Osteoblast (primary cell): Measurements from ENCODE around the gene DDC. TPM values are rescaled to one million over a fixed set of nuclear protein-coding genes. Genes with fewer than 3 reads are reported as not detected.

Experiments
- DNase-seq: peaks from one replicate; pipeline ENCODE4 v3.0.0; 2011; ENCODE audit warnings: low spot score, mixed read lengths; ENCODE audit not compliant: insufficient read length; ENCODE audit errors: missing footprints
- H2AFZ ChIP-seq: 2 replicates; pipeline ENCODE4 v1.6.0; 2011; ENCODE audit warnings: mild to moderate bottlenecking, low read length
- H3K27ac ChIP-seq: 2 replicates; pipeline ENCODE4 v1.5.1; 2011; ENCODE audit warnings: mild to moderate bottlenecking, low read depth, low read length, moderate library complexity
- H3K27me3 ChIP-seq: 2 replicates; pipeline ENCODE4 v1.6.0; 2012; ENCODE audit warnings: mild to moderate bottlenecking, control low read depth, inconsistent platforms, low read length, moderate library complexity; ENCODE audit not compliant: insufficient read depth
- H3K36me3 ChIP-seq: 2 replicates; pipeline ENCODE4 v1.5.1; 2011; ENCODE audit warnings: mild to moderate bottlenecking, low read length, control low read depth, moderate library complexity; ENCODE audit not compliant: insufficient read depth
- H3K4me1 ChIP-seq: 2 replicates; pipeline ENCODE4 v1.5.1; 2011; ENCODE audit warnings: mild to moderate bottlenecking, low read length, control low read depth, moderate library complexity; ENCODE audit not compliant: insufficient read depth
- H3K4me2 ChIP-seq: 2 replicates; pipeline ENCODE4 v1.6.0; 2011; ENCODE audit warnings: mild to moderate bottlenecking, low read length; ENCODE audit not compliant: insufficient read depth
- H3K4me3 ChIP-seq: fragments of 200-600 bp; sonication (generic); 3 replicates; pipeline ENCODE4 v1.5.1; 2012; ENCODE audit warnings: mild to moderate bottlenecking, low read length, inconsistent platforms; ENCODE audit not compliant: insufficient read depth
- H3K79me2 ChIP-seq: 2 replicates; pipeline ENCODE4 v1.6.0; 2012; ENCODE audit warnings: mild to moderate bottlenecking, low read length, control low read depth, inconsistent platforms; ENCODE audit not compliant: insufficient read depth
- H3K9me3 ChIP-seq: 2 replicates; pipeline ENCODE4 v1.5.1; 2011; ENCODE audit warnings: low read depth, low read length, control low read depth
- H4K20me1 ChIP-seq: 2 replicates; pipeline ENCODE4 v1.6.0; 2012; ENCODE audit warnings: mild to moderate bottlenecking, low read length, control low read depth; ENCODE audit not compliant: insufficient read depth
- total RNA-seq: library from RNA; depleted of rRNA; stranded (reverse); fragments of >200 nt; gene quantifications from 2 replicates; pipeline ENCODE4 v1.2.3, GENCODE V29; 2012
- TF ChIP-seq, protein P1 (sequence below): IDR thresholded peaks from 2 replicates; pipeline ENCODE4 v1.5.1; 2011; ENCODE audit warnings: mild to moderate bottlenecking, low read depth, low read length, moderate library complexity; ENCODE audit errors: extremely low read depth

Gene DDC
- total RNA-seq, 1 donor, result not detected

DNA sequence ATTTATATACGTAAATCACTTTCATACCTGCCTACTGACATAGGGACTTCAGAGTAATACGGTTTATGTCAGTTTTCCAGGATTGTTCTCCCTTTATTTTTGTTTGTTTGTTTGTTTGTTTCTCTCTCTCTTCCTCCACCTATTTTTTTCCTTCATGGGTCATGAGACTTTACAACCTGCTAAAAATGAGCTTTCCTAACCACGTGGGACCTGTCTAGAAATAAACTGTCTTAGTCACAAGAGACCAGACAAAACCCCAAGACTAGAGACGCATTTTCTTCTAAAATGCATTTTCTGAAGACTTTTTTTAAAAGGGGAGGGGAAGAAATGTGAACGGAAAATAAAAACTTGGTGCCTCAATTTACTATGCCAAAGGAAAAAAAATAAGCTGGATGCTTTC is 74.0 kb downstream of the DDC start:
- H3K4me2 ChIP-seq, result no peak overlapping the region
- H4K20me1 ChIP-seq, result no peaks in the 10 kb centered on the region
- H3K4me3 ChIP-seq, result no peak overlapping the region
- DNase-seq, result no peak
- no peak overlapping the region for H3K27ac ChIP-seq
- H3K36me3 ChIP-seq, result no peaks in the 10 kb centered on the region
- no peaks in the 10 kb centered on the region for H3K27me3 ChIP-seq
- TF ChIP-seq, protein P1, sequence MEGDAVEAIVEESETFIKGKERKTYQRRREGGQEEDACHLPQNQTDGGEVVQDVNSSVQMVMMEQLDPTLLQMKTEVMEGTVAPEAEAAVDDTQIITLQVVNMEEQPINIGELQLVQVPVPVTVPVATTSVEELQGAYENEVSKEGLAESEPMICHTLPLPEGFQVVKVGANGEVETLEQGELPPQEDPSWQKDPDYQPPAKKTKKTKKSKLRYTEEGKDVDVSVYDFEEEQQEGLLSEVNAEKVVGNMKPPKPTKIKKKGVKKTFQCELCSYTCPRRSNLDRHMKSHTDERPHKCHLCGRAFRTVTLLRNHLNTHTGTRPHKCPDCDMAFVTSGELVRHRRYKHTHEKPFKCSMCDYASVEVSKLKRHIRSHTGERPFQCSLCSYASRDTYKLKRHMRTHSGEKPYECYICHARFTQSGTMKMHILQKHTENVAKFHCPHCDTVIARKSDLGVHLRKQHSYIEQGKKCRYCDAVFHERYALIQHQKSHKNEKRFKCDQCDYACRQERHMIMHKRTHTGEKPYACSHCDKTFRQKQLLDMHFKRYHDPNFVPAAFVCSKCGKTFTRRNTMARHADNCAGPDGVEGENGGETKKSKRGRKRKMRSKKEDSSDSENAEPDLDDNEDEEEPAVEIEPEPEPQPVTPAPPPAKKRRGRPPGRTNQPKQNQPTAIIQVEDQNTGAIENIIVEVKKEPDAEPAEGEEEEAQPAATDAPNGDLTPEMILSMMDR, result no peak
- H3K4me1 ChIP-seq, result no peaks in the 10 kb centered on the region
- H3K9me3 ChIP-seq, result no peaks in the 10 kb centered on the region
- no peaks in the 10 kb centered on the region for H3K79me2 ChIP-seq
- no peak overlapping the region for H2AFZ ChIP-seq

- DNase-seq, result no peak
- H3K27ac ChIP-seq, result no peak overlapping the region
- no peaks in the 10 kb centered on the region for H4K20me1 ChIP-seq
- H3K4me2 ChIP-seq, result no peak overlapping the region
- H3K79me2 ChIP-seq, result no peaks in the 10 kb centered on the region
- H2AFZ ChIP-seq, result no peak overlapping the region
- H3K4me3 ChIP-seq, result no peak overlapping the region
- no peaks in the 10 kb centered on the region for H3K27me3 ChIP-seq
- TF ChIP-seq, protein P1, result no peak
- no peaks in the 10 kb centered on the region for H3K9me3 ChIP-seq
- H3K4me1 ChIP-seq, result no peaks in the 10 kb centered on the region
- no peaks in the 10 kb centered on the region for H3K36me3 ChIP-seq
Measured at GRCh38 chr7:50488379-50488778, 76.8 kb downstream of the DDC start.

GRCh38 chr7:50486512-50486911 is 78.7 kb downstream of the DDC start:
- Histone ChIP-seq H3K27ac (no peak overlapping the region), H3K9me3 (no peaks in the 10 kb centered on the region), H3K4me3 (no peak overlapping the region), H3K79me2 (no peaks in the 10 kb centered on the region), H3K4me1 (no peaks in the 10 kb centered on the region), H4K20me1 (no peaks in the 10 kb centered on the region), H2AFZ (no peak overlapping the region), H3K4me2 (no peak overlapping the region), H3K27me3 (no peaks in the 10 kb centered on the region), H3K36me3 (no peaks in the 10 kb centered on the region)
- DNase-seq, result no peak
- TF ChIP-seq, protein P1, result no peak

GRCh38 chr7:50481867-50482266 is 83.3 kb downstream of the DDC start:
- H3K4me1 ChIP-seq, result no peaks in the 10 kb centered on the region
- H4K20me1 ChIP-seq, result no peaks in the 10 kb centered on the region
- no peak for DNase-seq
- no peak overlapping the region for H3K27ac ChIP-seq
- TF ChIP-seq, protein P1, result no peak
- H3K79me2 ChIP-seq, result no peaks in the 10 kb centered on the region
- peaks cover 5% of the 10 kb centered on the region for H3K27me3 ChIP-seq
- H3K4me3 ChIP-seq, result no peak overlapping the region
- no peaks in the 10 kb centered on the region for H3K36me3 ChIP-seq
- H3K9me3 ChIP-seq, result no peaks in the 10 kb centered on the region
- no peak overlapping the region for H3K4me2 ChIP-seq
- no peak overlapping the region for H2AFZ ChIP-seq
